22Rv1 (cell line): ENCODE measurements around the gene IQGAP2.

Experiments used
- H3K27ac ChIP-seq: fragments of 450-650 bp; 2 replicates; pipeline ENCODE4 v1.5.1; 2017
- CTCF ChIP-seq: fragments of 450-650 bp; IDR thresholded peaks from 2 replicates; pipeline ENCODE4 v1.5.1; 2017; ENCODE audit warnings: mild to moderate bottlenecking
- ZFX ChIP-seq: fragments of 450-650 bp; IDR thresholded peaks from 2 replicates; pipeline ENCODE4 v1.6.1; 2017; ENCODE audit warnings: antibody characterized with exemption, borderline replicate concordance

IQGAP2 gene

GRCh38 chr5:76583163-76584047 is 180.3 kb downstream of the IQGAP2 start:
- peak; percentile 50 for TF ChIP-seq CTCF
- no peak for TF ChIP-seq ZFX
- H3K27ac ChIP-seq, result no peak overlapping the region

- TF ChIP-seq CTCF (no peak), ZFX (no peak)
- H3K27ac ChIP-seq, result no peak overlapping the region
Measured at GRCh38 chr5:76585783-76586217, 182.7 kb downstream of the IQGAP2 start.

GRCh38 chr5:76586531-76586930 is 183.4 kb downstream of the IQGAP2 start:
- TF ChIP-seq CTCF (no peak), ZFX (no peak)
- H3K27ac ChIP-seq, result no peak overlapping the region

- H3K27ac ChIP-seq, result no peak overlapping the region
- TF ChIP-seq CTCF (no peak), ZFX (no peak)
Measured at GRCh38 chr5:76590027-76590426, 186.9 kb downstream of the IQGAP2 start.

- H3K27ac ChIP-seq, result no peak overlapping the region
- TF ChIP-seq CTCF (no peak), ZFX (no peak)
Measured at GRCh38 chr5:76591366-76591765, 188.3 kb downstream of the IQGAP2 start.

GRCh38 chr5:76592692-76593091 is 189.6 kb downstream of the IQGAP2 start:
- H3K27ac ChIP-seq, result no peak overlapping the region
- TF ChIP-seq ZFX, result no peak
- no peak for TF ChIP-seq CTCF

GRCh38 chr5:76594107-76594506 is 191.0 kb downstream of the IQGAP2 start:
- no peak overlapping the region for H3K27ac ChIP-seq
- TF ChIP-seq ZFX (no peak), CTCF (no peak)
